HEK293 (cell line): ENCODE measurements around the gene DCHS1.

Experiments
- CTCF ChIP-seq: fragments of 450-650 bp; formaldehyde crosslinking; IDR thresholded peaks from 2 replicates; pipeline ENCODE4 v1.5.1; 2016; ENCODE audit warnings: missing biosample characterization, missing genetic modification characterization
- KLF9 ChIP-seq: fragments of 450-650 bp; formaldehyde crosslinking; IDR thresholded peaks from 2 replicates; pipeline ENCODE4 v1.5.1; 2016; ENCODE audit warnings: missing biosample characterization, missing genetic modification characterization, low read depth
- ZFHX2 ChIP-seq: fragments of 450-650 bp; formaldehyde crosslinking; conservative IDR thresholded peaks from 2 replicates; pipeline ENCODE4 v1.5.1; 2016; ENCODE audit warnings: missing biosample characterization, missing genetic modification characterization
- ZNF747 ChIP-seq: fragments of 450-650 bp; formaldehyde crosslinking; IDR thresholded peaks from 2 replicates; pipeline ENCODE4 v1.5.1; 2016; ENCODE audit warnings: missing biosample characterization, missing genetic modification characterization
- ZSCAN5A ChIP-seq: fragments of 450-650 bp; formaldehyde crosslinking; IDR thresholded peaks from 2 replicates; pipeline ENCODE4 v1.5.1; 2016; ENCODE audit warnings: missing biosample characterization, missing genetic modification characterization

GRCh38 chr11:6652182-6652581 is 3.4 kb downstream of the DCHS1 start:
- TF ChIP-seq ZFHX2 (tag by site-specific recombination) (no peak), CTCF (tag by site-specific recombination) (no peak), ZNF747 (no peak), KLF9 (no peak), ZSCAN5A (no peak)
